Endothelial cell of umbilical vein (primary cell): ENCODE results near the gene VWA7. TPM values are rescaled to one million over a fixed set of nuclear protein-coding genes. Genes with fewer than 3 reads are reported as not detected.
A peak's percentile ranks its signal among the peaks of the same experiment; 100 is the strongest.

Source experiments
- Bru-seq: library from RNA; stranded (reverse); fragments of 400-500 nt; gene quantifications from one replicate; lab custom pipeline; 2021; lab: Mats Ljungman, UMichigan
- BruChase-seq, 2 experiments: library from RNA; stranded (reverse); fragments of 400-500 nt; gene quantifications; one replicate each; lab custom pipeline; 2021; lab: Mats Ljungman, UMichigan
- BruUV-seq: library from RNA; stranded (reverse); fragments of 400-500 nt; replicated peaks from 2 replicates; lab custom pipeline; 2021; lab: Mats Ljungman, UMichigan
- CTCF ChIA-PET: fragments of 300-600, 350-600 bp; sonication (Branson Sonifier 250); formaldehyde crosslinking; loops from one replicate; lab custom pipeline; 2021; ENCODE audit warnings: antibody characterized with exemption, inconsistent platforms; lab: Charles Lee
- POLR2A ChIA-PET: fragments of 300-600, 350-600 bp; sonication (Branson Sonifier 250); formaldehyde crosslinking; loops from one replicate; lab custom pipeline; 2021; ENCODE audit warnings: antibody characterized with exemption, inconsistent platforms; lab: Charles Lee
- DNase-seq: peaks from one replicate; pipeline ENCODE4 v3.0.0-alpha.2; 2011; ENCODE audit warnings: low read depth, low spot score
- FAIRE-seq: peaks from 2 replicates; lab custom pipeline; 2011; peaks lifted over from hg19 to GRCh38; lab: Jason Lieb, UNC
- H2AFZ ChIP-seq: 2 replicates; pipeline ENCODE4 v1.6.0; 2012; ENCODE audit warnings: low read depth, low read length, control low read depth, inconsistent platforms
- H3K27ac ChIP-seq: 2 replicates; pipeline ENCODE4 v1.5.1; 2011; ENCODE audit warnings: low read depth, mild to moderate bottlenecking, control low read depth, low read length, moderate library complexity; ENCODE audit not compliant: insufficient read depth
- H3K27me3 ChIP-seq, 2 experiments: 2 replicates each; pipeline versions ENCODE4 v1.6.0 to v1.6.1; 2011; ENCODE audit warnings: low read length in 2 of 2, mixed read lengths in 1 of 2; ENCODE audit not compliant: control insufficient read depth in 2 of 2, insufficient read depth in 2 of 2
- H3K36me3 ChIP-seq, 2 experiments: 2 replicates in 1 of 2; 3 replicates in 1 of 2; pipeline ENCODE4 v1.5.1; 2011; ENCODE audit warnings: low read length in 2 of 2, mild to moderate bottlenecking in 1 of 2, moderate library complexity in 1 of 2; ENCODE audit not compliant: control insufficient read depth in 2 of 2, insufficient read depth in 2 of 2; ENCODE audit errors: extremely low read depth in 1 of 2
- H3K4me1 ChIP-seq: 3 replicates; pipeline ENCODE4 v1.5.1; 2011; ENCODE audit warnings: mild to moderate bottlenecking, low read length; ENCODE audit not compliant: control insufficient read depth, insufficient read depth; ENCODE audit errors: extremely low read depth
- H3K4me2 ChIP-seq: 2 replicates; pipeline ENCODE4 v1.6.1; 2011; ENCODE audit warnings: low read length, control low read depth, mixed read lengths; ENCODE audit not compliant: insufficient read depth
- H3K4me3 ChIP-seq, 3 experiments: fragments of 200-600 bp in 1 of 3; sonication (generic), shearing (Covaris generic) in 1 of 3; replicated peaks in 1 of 3; 2 replicates each; pipeline ENCODE4 v1.5.1; 2011 to 2016; ENCODE audit warnings: control low read depth in 3 of 3, low read length in 3 of 3, mild to moderate bottlenecking in 2 of 3, inconsistent platforms in 1 of 3, low read depth in 1 of 3, moderate library complexity in 1 of 3; ENCODE audit not compliant: insufficient read depth in 1 of 3
- H3K79me2 ChIP-seq: 2 replicates; pipeline ENCODE4 v1.6.0; 2012; ENCODE audit warnings: low read length, inconsistent platforms; ENCODE audit not compliant: control insufficient read depth, insufficient read depth
- H3K9ac ChIP-seq: replicated peaks from 2 replicates; pipeline ENCODE3; 2011; ENCODE audit warnings: low read length, control low read depth; ENCODE audit not compliant: insufficient read depth; ENCODE audit errors: extremely low read depth
- H3K9me1 ChIP-seq: replicated peaks from 3 replicates; pipeline ENCODE4 v1.6.0; 2011; ENCODE audit warnings: mild to moderate bottlenecking, low read length; ENCODE audit not compliant: control insufficient read depth, insufficient read depth; ENCODE audit errors: extremely low read depth
- H3K9me3 ChIP-seq: replicated peaks from 2 replicates; pipeline ENCODE4 v1.5.1; 2012; ENCODE audit warnings: low read length, inconsistent platforms; ENCODE audit not compliant: control insufficient read depth, insufficient read depth
- H4K20me1 ChIP-seq: replicated peaks from 2 replicates; pipeline ENCODE3; 2011; ENCODE audit warnings: mild to moderate bottlenecking, low read length; ENCODE audit not compliant: control insufficient read depth, insufficient read depth; ENCODE audit errors: extremely low read depth
- CTCF ChIP-seq, 2 donors: IDR thresholded peaks; 1 replicate in 1 of 2; 2 replicates in 1 of 2; pipeline ENCODE4 v1.5.1; 2011; ENCODE audit warnings: low read length in 2 of 2, mild to moderate bottlenecking in 2 of 2, moderate library complexity in 2 of 2, control low read depth in 1 of 2, inconsistent platforms in 1 of 2, low read depth in 1 of 2; ENCODE audit not compliant: insufficient read depth in 1 of 2; ENCODE audit errors: extremely low read depth in 1 of 2
- POLR2A ChIP-seq: IDR thresholded peaks from 2 replicates; pipeline ENCODE4 v1.6.1; 2012; ENCODE audit warnings: low read depth, mild to moderate bottlenecking, control low read depth, low read length
- POLR2AphosphoS5 ChIP-seq: IDR thresholded peaks from 2 replicates; pipeline ENCODE4 v1.6.1; 2012; ENCODE audit warnings: low read depth, mild to moderate bottlenecking, control low read depth, low read length, moderate library complexity; ENCODE audit not compliant: insufficient read depth
- dilution Hi-C: fragments of 300-500 bp; cut with MboI; formaldehyde crosslinking; loops from one replicate; pipeline ENCODE4 v1.15.0; 2019; ENCODE audit warnings: low sequenced_read_pairs; ENCODE audit not compliant: extremely low pct_ligation_motif_present
- intact Hi-C: fragments of 100-400 bp; cut with micrococcal nuclease; formaldehyde crosslinking; loops from one replicate; pipeline ENCODE4 v1.10.0; 2022
- long read RNA-seq: library from polyadenylated mRNA; stranded (forward); transcript quantifications from one replicate; pipeline ENCODE4 v2.0.0, GENCODE V29; 2021
- polyA minus RNA-seq, 3 experiments: library from RNA; depleted of rRNA, polyadenylated mRNA; stranded (reverse); fragments of >200 nt; gene quantifications; 1 replicate in 1 of 3; 2 replicates in 2 of 3; pipeline ENCODE4 v1.2.3, GENCODE V29; 2011
- polyA plus RNA-seq, 4 experiments: library from polyadenylated mRNA; depleted of rRNA in 3 of 4; stranded (reverse) in 3 of 4; unstranded in 1 of 4; fragments of >200 nt; gene quantifications; 2 replicates each; pipeline versions ENCODE4 v1.2.1 to v1.2.3, GENCODE V29; 2011 to 2012; ENCODE audit warnings: missing spikeins in 1 of 4
- total RNA-seq: library from RNA; stranded (reverse); gene quantifications from 2 replicates; pipeline ENCODE4 v1.2.3, GENCODE V29; 2021

VWA7 gene
- 0.25 and 0.51 TPM in 2 replicates for total RNA-seq
- polyA plus RNA-seq: 0.11 and 0.21 TPM in 2 replicates
- polyA plus RNA-seq (2011; cell fraction: cytosol; rRNA removed): 0.04 and 0.10 TPM in 2 replicates
- polyA plus RNA-seq (2011; cell fraction: nucleus; rRNA removed): 0.54 and 0.59 TPM in 2 replicates
- 0.25 TPM in 2 replicates for polyA plus RNA-seq (2012)
- 0.27 and 0.59 TPM in 2 replicates for polyA minus RNA-seq
- 7.4 TPM for polyA minus RNA-seq (2011; cell fraction: cytosol; rRNA and poly(A)+ RNA removed)
- polyA minus RNA-seq (2011; cell fraction: nucleus; rRNA and poly(A)+ RNA removed): not detected in 2 replicates
- Bru-seq, nascent RNA: percentile 13 among the genes with signal in this experiment
- percentile 40 among the genes with signal in this experiment for BruChase-seq, experiment 1, labeled RNA remaining after a 6-hour chase
- percentile 29 among the genes with signal in this experiment for BruChase-seq, experiment 2, labeled RNA remaining after a 2-hour chase
- long read RNA-seq: 0 reads

- intact Hi-C loops: no loop called here
- Histone ChIP-seq H3K9ac (no peak within 1 kb of the TSS), H3K4me3 (no peak within 1 kb of the TSS), H3K9me1 (no peaks in the 10 kb centered on the region), H3K27me3 (no peaks in the 10 kb centered on the region), H3K27ac (no peak within 1 kb of the TSS), H3K36me3 (peaks cover under 1 to 28% of the 10 kb centered on the region in 2 experiments), H2AFZ (no peak within 1 kb of the TSS), H3K4me1 (peaks cover 4% of the 10 kb centered on the region), H3K9me3 (no peaks in the 10 kb centered on the region), H3K79me2 (no peaks in the 10 kb centered on the region), H3K4me2 (no peak within 1 kb of the TSS), H4K20me1 (no peaks in the 10 kb centered on the region)
- DNase-seq (peak; percentile 35), FAIRE-seq (peak; percentile 79)
- TF ChIP-seq POLR2AphosphoS5: peak; percentile 59
- TF ChIP-seq CTCF (IDR thresholded peaks at IDR 0.05; ENCODE audit: extremely low read depth in 1 of 2, insufficient read depth in 1 of 2, low read depth in 1 of 2, low read length in 2 of 2): no peak
- TF ChIP-seq POLR2A: no peak
- ChIA-PET POLR2A (interaction anchor here (0.8 kb wide), 1 partner anchor 50 kb away, joined by 3 read pairs; the partner anchor contains the start of gene HSPA1B), CTCF (interaction anchor here (0.7 to 2.0 kb wide), 7 partner anchors 8 to 54 kb away, joined by 3 to 10 read pairs (median 4); partner anchors contain the start of genes HSPA1A and HSPA1L)
- no TSS peak for BruUV-seq
- dilution Hi-C loops: no loop called here
Measured at GRCh38 chr6:31776989-31777666, at the start of gene VWA7. Gene VWA7 (minus strand): TSS chr6:31777328. CDS start chr6:31776779, 549 bp downstream.
